ENCODE measurements around the gene FAM124B. TPM values are rescaled to one million over a fixed set of nuclear protein-coding genes. Genes with fewer than 3 reads are reported as not detected.

FAM124B gene
- total RNA-seq, result 4.1 TPM
- long read RNA-seq, transcript FAM124B-202 (3 exons, 2,594 nt), result minor isoform, 7 of 25 reads
- long read RNA-seq, transcript FAM124B-201 (2 exons, 2,030 nt), result minor isoform, 5 of 25 reads
- long read RNA-seq, transcript FAM124B-203 (2 exons, 2,509 nt), result major isoform, 11 of 25 reads
- long read RNA-seq, partial matches to known transcripts, result 1 of 25 reads
- long read RNA-seq, other reads (novel, unspliced or antisense), result 1 of 25 reads

- DNase-seq (ENCODE audit: low spot score), result peak; percentile 91
Observed at GRCh38 chr2:224401641-224402342, at the start of gene FAM124B. Gene FAM124B, minus strand, starts transcription at chr2:224402107. Its CDS starts 339 bp downstream, at chr2:224401768.

- DNase-seq (ENCODE audit: low spot score), result no peak
Observed at GRCh38 chr2:224449212-224450147, 47.6 kb upstream of the FAM124B start.

GRCh38 chr2:224448236-224448635 lies 46.3 kb upstream of the FAM124B start:
- DNase-seq (ENCODE audit: low spot score), result no peak

- no peak for DNase-seq (ENCODE audit: low spot score)
Observed at GRCh38 chr2:224444783-224445182, 42.9 kb upstream of the FAM124B start.

GRCh38 chr2:224444021-224444420 lies 42.1 kb upstream of the FAM124B start:
- no peak for DNase-seq (ENCODE audit: low spot score)

- no peak for DNase-seq (ENCODE audit: low spot score)
Observed at GRCh38 chr2:224442071-224442967, 40.4 kb upstream of the FAM124B start.

- no peak for DNase-seq (ENCODE audit: low spot score)
Observed at GRCh38 chr2:224440988-224441387, 39.1 kb upstream of the FAM124B start.

- no peak for DNase-seq (ENCODE audit: low spot score)
Observed at GRCh38 chr2:224438726-224439125, 36.8 kb upstream of the FAM124B start.

GRCh38 chr2:224436634-224437033 lies 34.7 kb upstream of the FAM124B start:
- DNase-seq (ENCODE audit: low spot score), result no peak

- no peak for DNase-seq (ENCODE audit: low spot score)
Observed at GRCh38 chr2:224434618-224435017, 32.7 kb upstream of the FAM124B start.

GRCh38 chr2:224433442-224433841 lies 31.5 kb upstream of the FAM124B start:
- no peak for DNase-seq (ENCODE audit: low spot score)

- DNase-seq (ENCODE audit: low spot score), result no peak
Observed at GRCh38 chr2:224432003-224432579, 30.2 kb upstream of the FAM124B start.

GRCh38 chr2:224429441-224429810 lies 27.5 kb upstream of the FAM124B start:
- DNase-seq (ENCODE audit: low spot score), result no peak

GRCh38 chr2:224428787-224429440 lies 27.0 kb upstream of the FAM124B start:
- DNase-seq (ENCODE audit: low spot score), result no peak

GRCh38 chr2:224427471-224427870 lies 25.6 kb upstream of the FAM124B start:
- DNase-seq (ENCODE audit: low spot score), result no peak

GRCh38 chr2:224426656-224427055 lies 24.7 kb upstream of the FAM124B start:
- DNase-seq (ENCODE audit: low spot score), result no peak

- no peak for DNase-seq (ENCODE audit: low spot score)
Observed at GRCh38 chr2:224421065-224421464, 19.2 kb upstream of the FAM124B start.

- no peak for DNase-seq (ENCODE audit: low spot score)
Observed at GRCh38 chr2:224417947-224418346, 16.0 kb upstream of the FAM124B start.

GRCh38 chr2:224417361-224417729 lies 15.4 kb upstream of the FAM124B start:
- DNase-seq (ENCODE audit: low spot score), result no peak
